PFSK-1 (cell line): ENCODE results near the gene MAD1L1.

Experiments
- FOXP2 ChIP-seq: optimal IDR thresholded peaks from 2 replicates; pipeline ENCODE3; 2011; ENCODE audit warnings: borderline replicate concordance, control low read depth, inconsistent platforms; ENCODE audit not compliant: insufficient read depth; ENCODE audit errors: extremely low read length, extremely low read depth
- POLR2AphosphoS5 ChIP-seq: IDR thresholded peaks from 2 replicates; pipeline ENCODE4 v1.6.1; 2012; ENCODE audit warnings: low read depth, mild to moderate bottlenecking, control low read depth, low read length, moderate library complexity
- SIN3A ChIP-seq: IDR thresholded peaks from 2 replicates; pipeline ENCODE4 v1.6.1; 2012; ENCODE audit warnings: mild to moderate bottlenecking, low read length, moderate library complexity, borderline replicate concordance; ENCODE audit not compliant: insufficient read depth
- TAF1 ChIP-seq: IDR thresholded peaks from 2 replicates; pipeline ENCODE4 v1.6.1; 2012; ENCODE audit warnings: low read length, control low read depth, borderline replicate concordance; ENCODE audit not compliant: insufficient read depth
- TF ChIP-seq, protein P1 (sequence below), 2 experiments: IDR thresholded peaks; 2 replicates each; pipeline versions ENCODE4 v1.6.1 to v1.8.0; 2011 to 2012; ENCODE audit warnings: low read depth in 2 of 2, low read length in 2 of 2, control low read depth in 1 of 2, inconsistent platforms in 1 of 2, mild to moderate bottlenecking in 1 of 2, moderate library complexity in 1 of 2; ENCODE audit not compliant: insufficient read depth in 1 of 2

MAD1L1 gene

DNA sequence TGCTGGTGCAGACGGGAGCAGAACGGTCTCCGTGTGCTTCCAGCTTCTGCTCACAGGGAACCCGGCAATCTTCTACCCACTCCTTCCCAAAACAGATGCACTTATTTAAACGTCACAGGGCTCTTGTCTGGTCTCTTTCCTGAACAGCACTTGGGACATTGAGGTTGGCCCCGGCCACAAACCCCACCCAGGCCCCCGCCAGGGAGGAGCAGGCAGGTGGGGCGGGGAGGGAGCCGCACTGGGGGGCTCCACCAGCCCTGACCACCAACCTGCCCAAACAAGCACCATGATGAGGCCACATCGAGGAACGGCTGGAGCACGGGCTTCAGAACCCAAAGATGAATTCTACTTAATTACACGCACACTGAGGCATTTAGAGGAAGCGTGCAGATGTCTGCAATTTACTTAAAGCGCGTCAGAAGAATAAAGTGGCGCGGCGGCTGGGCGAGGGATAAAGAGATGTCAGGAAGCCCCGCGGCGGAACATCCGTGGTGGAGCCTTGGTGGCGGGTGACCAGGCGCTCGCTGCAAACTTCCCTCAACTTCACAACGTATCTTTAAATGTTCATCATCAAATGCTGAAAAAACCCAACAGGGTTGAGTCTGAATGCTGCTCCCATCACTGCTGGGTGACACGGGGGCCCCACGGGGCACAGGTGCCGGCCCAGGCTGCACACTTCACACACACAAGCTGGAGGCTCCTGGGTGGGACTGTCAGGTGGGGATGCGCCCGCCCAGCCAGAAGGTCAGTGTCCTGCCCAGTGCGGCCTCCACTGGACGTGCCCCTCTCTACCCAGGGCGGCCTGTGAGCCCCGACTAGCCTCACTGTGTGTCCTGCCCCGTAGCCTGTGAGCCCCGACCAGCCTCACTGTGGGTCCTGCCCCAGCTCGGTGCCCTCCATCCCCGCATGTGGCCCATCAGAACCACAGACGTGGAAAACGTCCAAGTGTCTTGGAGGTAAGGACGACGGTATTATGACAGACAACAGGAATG lies 279.2 kb downstream of the MAD1L1 start:
- no peak for TF ChIP-seq FOXP2
- no peak for TF ChIP-seq POLR2AphosphoS5
- no peak for TF ChIP-seq SIN3A
- no peak for TF ChIP-seq TAF1
- TF ChIP-seq, protein P1, sequence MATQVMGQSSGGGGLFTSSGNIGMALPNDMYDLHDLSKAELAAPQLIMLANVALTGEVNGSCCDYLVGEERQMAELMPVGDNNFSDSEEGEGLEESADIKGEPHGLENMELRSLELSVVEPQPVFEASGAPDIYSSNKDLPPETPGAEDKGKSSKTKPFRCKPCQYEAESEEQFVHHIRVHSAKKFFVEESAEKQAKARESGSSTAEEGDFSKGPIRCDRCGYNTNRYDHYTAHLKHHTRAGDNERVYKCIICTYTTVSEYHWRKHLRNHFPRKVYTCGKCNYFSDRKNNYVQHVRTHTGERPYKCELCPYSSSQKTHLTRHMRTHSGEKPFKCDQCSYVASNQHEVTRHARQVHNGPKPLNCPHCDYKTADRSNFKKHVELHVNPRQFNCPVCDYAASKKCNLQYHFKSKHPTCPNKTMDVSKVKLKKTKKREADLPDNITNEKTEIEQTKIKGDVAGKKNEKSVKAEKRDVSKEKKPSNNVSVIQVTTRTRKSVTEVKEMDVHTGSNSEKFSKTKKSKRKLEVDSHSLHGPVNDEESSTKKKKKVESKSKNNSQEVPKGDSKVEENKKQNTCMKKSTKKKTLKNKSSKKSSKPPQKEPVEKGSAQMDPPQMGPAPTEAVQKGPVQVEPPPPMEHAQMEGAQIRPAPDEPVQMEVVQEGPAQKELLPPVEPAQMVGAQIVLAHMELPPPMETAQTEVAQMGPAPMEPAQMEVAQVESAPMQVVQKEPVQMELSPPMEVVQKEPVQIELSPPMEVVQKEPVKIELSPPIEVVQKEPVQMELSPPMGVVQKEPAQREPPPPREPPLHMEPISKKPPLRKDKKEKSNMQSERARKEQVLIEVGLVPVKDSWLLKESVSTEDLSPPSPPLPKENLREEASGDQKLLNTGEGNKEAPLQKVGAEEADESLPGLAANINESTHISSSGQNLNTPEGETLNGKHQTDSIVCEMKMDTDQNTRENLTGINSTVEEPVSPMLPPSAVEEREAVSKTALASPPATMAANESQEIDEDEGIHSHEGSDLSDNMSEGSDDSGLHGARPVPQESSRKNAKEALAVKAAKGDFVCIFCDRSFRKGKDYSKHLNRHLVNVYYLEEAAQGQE (IDR thresholded peaks at IDR 0.05; ENCODE audit: insufficient read depth in 1 of 2, low read depth in 2 of 2, low read length in 2 of 2): no peak

DNA sequence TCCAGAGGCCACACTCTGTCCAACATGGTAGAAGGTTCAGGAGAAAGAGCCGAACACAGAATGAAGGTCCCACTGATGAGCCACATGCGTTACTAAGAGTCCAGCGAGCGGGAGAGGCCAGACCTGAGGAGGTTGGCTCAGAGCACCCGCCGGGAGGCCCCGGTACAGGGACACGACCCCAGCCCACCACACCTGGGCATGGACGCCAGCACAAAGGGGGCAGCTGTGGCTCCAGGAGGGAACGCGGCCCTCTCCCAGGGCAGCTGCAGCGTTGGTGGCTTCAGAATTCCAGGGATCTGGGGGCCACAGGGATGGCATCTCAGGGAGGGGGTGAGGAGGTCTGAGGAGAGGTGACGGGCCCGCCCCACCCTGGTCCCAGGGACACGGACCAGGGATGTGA lies 280.0 kb downstream of the MAD1L1 start:
- TF ChIP-seq SIN3A (no peak), FOXP2 (no peak), TAF1 (no peak), POLR2AphosphoS5 (no peak)
- TF ChIP-seq, protein P1 (IDR thresholded peaks at IDR 0.05; ENCODE audit: insufficient read depth in 1 of 2, low read depth in 2 of 2, low read length in 2 of 2): no peak

DNA sequence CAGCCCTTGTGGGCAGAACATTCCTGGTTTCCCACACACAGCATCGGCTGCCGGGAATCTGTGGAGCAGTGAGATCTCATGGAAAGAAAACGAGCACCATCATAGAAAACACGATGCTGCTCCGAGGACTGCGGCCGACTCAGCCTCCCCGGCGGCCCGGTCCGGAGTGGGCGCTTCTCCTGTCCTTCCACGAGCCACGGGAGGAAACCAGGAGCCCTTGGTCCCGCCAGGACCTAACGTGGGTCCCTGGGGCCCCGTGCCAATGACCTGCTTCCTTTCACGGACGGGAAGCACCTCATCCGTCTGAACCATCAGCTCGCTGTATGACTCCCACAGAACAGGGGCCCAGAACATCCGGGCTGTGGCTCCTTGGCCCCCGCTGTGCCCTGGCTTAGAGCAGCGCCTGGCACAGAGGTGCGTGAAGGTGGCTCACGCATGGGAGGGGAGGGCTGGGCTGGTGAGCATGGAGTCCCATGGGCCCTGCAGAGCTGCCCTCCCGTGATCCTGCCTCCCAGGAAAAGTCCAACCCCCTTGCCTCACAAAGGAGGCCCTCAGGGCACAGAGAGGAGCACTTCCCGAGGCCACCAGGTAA lies 280.5 kb downstream of the MAD1L1 start:
- TF ChIP-seq POLR2AphosphoS5: no peak
- TF ChIP-seq, protein P1 (IDR thresholded peaks at IDR 0.05; ENCODE audit: insufficient read depth in 1 of 2, low read depth in 2 of 2, low read length in 2 of 2): no peak
- TF ChIP-seq TAF1: no peak

DNA sequence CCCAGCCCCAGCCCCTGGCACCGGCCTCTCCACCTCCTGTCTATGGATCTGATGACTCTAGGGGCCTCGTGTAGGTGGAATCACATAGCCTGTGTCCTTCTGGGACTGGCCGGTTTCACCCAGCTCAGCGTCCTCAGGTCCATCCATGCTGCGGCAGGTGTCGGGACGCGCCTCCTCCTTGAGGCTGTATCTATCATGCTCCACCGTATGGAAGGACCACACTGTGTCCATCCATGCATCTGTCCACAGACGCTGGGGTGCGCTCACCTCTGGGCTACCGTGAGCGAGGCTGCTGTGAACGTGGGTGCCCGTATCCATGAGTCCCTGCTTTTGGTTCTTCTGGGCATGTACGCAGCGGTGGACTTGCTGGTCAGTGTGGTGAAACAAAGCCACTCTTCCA lies 281.1 kb downstream of the MAD1L1 start:
- TF ChIP-seq POLR2AphosphoS5: no peak
- no peak for TF ChIP-seq FOXP2
- TF ChIP-seq SIN3A: no peak
- TF ChIP-seq, protein P1 (IDR thresholded peaks at IDR 0.05; ENCODE audit: insufficient read depth in 1 of 2, low read depth in 2 of 2, low read length in 2 of 2): no peak
- no peak for TF ChIP-seq TAF1
